ENCODE results near the gene C21orf91.

GRCh38 chr21:17794518-17795145 is 24.5 kb downstream of the C21orf91 start:
- no peak for TF ChIP-seq POLR2A (IDR thresholded peaks at IDR 0.05; ENCODE audit: low read length)
- no peak for TF ChIP-seq EP300 (IDR thresholded peaks at IDR 0.05)
- TF ChIP-seq SREBF2 (IDR thresholded peaks at IDR 0.05): no peak
- no peak for TF ChIP-seq RCOR1 (IDR thresholded peaks at IDR 0.05; ENCODE audit: low read depth, low read length)
- no peak for TF ChIP-seq PBX3 (IDR thresholded peaks at IDR 0.05)
- TF ChIP-seq CTCF (IDR thresholded peaks at IDR 0.05): no peak
- no peak for TF ChIP-seq ESRRA (IDR thresholded peaks at IDR 0.05; ENCODE audit: borderline replicate concordance, low read length)
- TF ChIP-seq BCL3 (IDR thresholded peaks at IDR 0.05): no peak

Data from A549 (cell line).